A549 (cell line): ENCODE measurements around the gene PLA2G4F. TPM values are rescaled to one million over a fixed set of nuclear protein-coding genes. Genes with fewer than 3 reads are reported as not detected.
A peak's percentile ranks its signal among the peaks of the same experiment; 100 is the strongest.

Experiments used
- ATAC-seq, 2 experiments: fragments of 200-7000 bp in 1 of 2; fragments of >200 bp in 1 of 2; cut with Nextera tagmentation in 1 of 2; cut with Tn5 transposase in 1 of 2; 3 replicates each; pipeline versions ENCODE4 v1.8.0 to v1.9.1; 2018 to 2020; ENCODE audit warnings: mild to moderate bottlenecking in 1 of 2, moderate library complexity in 1 of 2
- CTCF ChIA-PET: fragments of 300-600 bp; sonication (Branson Sonifier 250); formaldehyde crosslinking; extraction: SDS; loops from one replicate; lab custom pipeline; 2021; ENCODE audit warnings: antibody characterized with exemption, inconsistent platforms; lab: Yijun Ruan, JAX
- POLR2A ChIA-PET: fragments of 350-600 bp; formaldehyde crosslinking; extraction: SDS; loops from one replicate; lab custom pipeline; 2021; ENCODE audit warnings: antibody characterized with exemption, inconsistent platforms; lab: Yijun Ruan, JAX
- DNase-seq, 2 experiments: peaks; one replicate each; pipeline versions ENCODE4 v3.0.0 to v3.0.0-alpha.2; 2011 to 2016; ENCODE audit warnings: low read depth in 1 of 2, low spot score in 1 of 2
- FAIRE-seq: peaks from 2 replicates; lab custom pipeline; 2011; peaks lifted over from hg19 to GRCh38; lab: Jason Lieb, UNC
- H3K27ac ChIP-seq, 2 experiments: fragments of >200 bp; sonication (Bioruptor Twin); formaldehyde crosslinking; 3 replicates each; pipeline ENCODE4 v1.5.1; 2016 to 2017
- H3K4me1 ChIP-seq: fragments of >200 bp; sonication (Bioruptor Twin); formaldehyde crosslinking; 3 replicates; pipeline ENCODE4 v1.6.1; 2016
- H3K4me2 ChIP-seq: fragments of >200 bp; sonication (Bioruptor Twin); formaldehyde crosslinking; 3 replicates; pipeline ENCODE4 v1.6.1; 2016
- H3K4me3 ChIP-seq: fragments of >200 bp; sonication (Bioruptor Twin); formaldehyde crosslinking; 3 replicates; pipeline ENCODE4 v1.5.1; 2016
- H3K9me3 ChIP-seq: fragments of >200 bp; sonication (Bioruptor Twin); formaldehyde crosslinking; 3 replicates; pipeline ENCODE4 v1.6.1; 2016
- CBX2 ChIP-seq: fragments of 200-600 bp; sonication (generic); IDR thresholded peaks from 2 replicates; pipeline ENCODE4 v1.6.1; 2016; ENCODE audit warnings: low read depth, mild to moderate bottlenecking, borderline replicate concordance
- CHD4 ChIP-seq: fragments of 200-600 bp; sonication (generic); IDR thresholded peaks from 2 replicates; pipeline ENCODE4 v1.6.1; 2016; ENCODE audit warnings: antibody characterized with exemption, mild to moderate bottlenecking, borderline replicate concordance
- EHMT2 ChIP-seq: fragments of 200-600 bp; sonication (generic); IDR thresholded peaks from 2 replicates; pipeline ENCODE4 v1.6.1; 2016; ENCODE audit warnings: antibody characterized with exemption, low read depth, mild to moderate bottlenecking, moderate library complexity
- FOSB ChIP-seq: fragments of 250-450 bp; sonication (Bioruptor Pico); IDR thresholded peaks from 2 replicates; pipeline ENCODE4 v1.5.0; 2020; ENCODE audit warnings: mild to moderate bottlenecking, moderate library complexity
- FOSL2 ChIP-seq, 2 experiments: fragments of 450-650 bp in 1 of 2; fragments of >200 bp in 1 of 2; sonication (Bioruptor Twin) in 1 of 2; formaldehyde crosslinking; IDR thresholded peaks; 2 replicates each; pipeline versions ENCODE4 v1.5.0 to v1.6.1; 2016 to 2020; ENCODE audit warnings: mild to moderate bottlenecking in 1 of 2, moderate library complexity in 1 of 2
- FOXS1 ChIP-seq: fragments of 250-450 bp; sonication (Bioruptor Pico); IDR thresholded peaks from 2 replicates; pipeline ENCODE4 v1.5.0; 2020; ENCODE audit warnings: mild to moderate bottlenecking, moderate library complexity
- GATA3 ChIP-seq: IDR thresholded peaks from 2 replicates; pipeline ENCODE4 v1.6.1; 2012; ENCODE audit warnings: borderline replicate concordance
- HEYL ChIP-seq: fragments of 250-450 bp; sonication (Bioruptor Pico); IDR thresholded peaks from 2 replicates; pipeline ENCODE4 v1.8.0; 2021; ENCODE audit warnings: mild to moderate bottlenecking, moderate library complexity
- HOXB13 ChIP-seq: fragments of 250-450 bp; sonication (Bioruptor Pico); IDR thresholded peaks from 2 replicates; pipeline ENCODE4 v1.5.0; 2020; ENCODE audit warnings: low read depth, mild to moderate bottlenecking, moderate library complexity
- JUN ChIP-seq, 2 experiments: fragments of >200 bp; sonication (Bioruptor Twin); formaldehyde crosslinking; IDR thresholded peaks; 2 replicates in 1 of 2; 3 replicates in 1 of 2; pipeline ENCODE4 v1.6.1; 2016 to 2017
- JUNB ChIP-seq: fragments of >200 bp; sonication (Bioruptor Twin); formaldehyde crosslinking; IDR thresholded peaks from 2 replicates; pipeline ENCODE4 v1.6.1; 2016
- KDM1A ChIP-seq: fragments of 200-600 bp; sonication (generic); IDR thresholded peaks from 2 replicates; pipeline ENCODE4 v1.6.1; 2016; ENCODE audit warnings: low read depth, mild to moderate bottlenecking
- KDM5A ChIP-seq: fragments of 200-600 bp; sonication (generic); IDR thresholded peaks from 2 replicates; pipeline ENCODE4 v1.6.1; 2016; ENCODE audit warnings: antibody characterized with exemption, mild to moderate bottlenecking
- MAFK ChIP-seq: fragments of 450-650 bp; IDR thresholded peaks from 2 replicates; pipeline ENCODE4 v1.6.1; 2014; ENCODE audit not compliant: partially characterized antibody
- NFE2L2 ChIP-seq: fragments of 150-350 bp; conservative IDR thresholded peaks from 2 replicates; pipeline ENCODE4 v1.6.1; 2014; ENCODE audit warnings: low read length
- NR3C1 ChIP-seq: fragments of >200 bp; sonication (Bioruptor Twin); formaldehyde crosslinking; IDR thresholded peaks from 3 replicates; pipeline ENCODE4 v1.6.1; 2017
- PHF8 ChIP-seq: fragments of 200-600 bp; sonication (generic); IDR thresholded peaks from 2 replicates; pipeline ENCODE4 v1.6.1; 2016; ENCODE audit warnings: low read depth, mild to moderate bottlenecking, antibody characterized with exemption, moderate library complexity, borderline replicate concordance
- POLR2A ChIP-seq: IDR thresholded peaks from 2 replicates; pipeline ENCODE4 v1.6.1; 2012; ENCODE audit warnings: mild to moderate bottlenecking, low read length
- RAD21 ChIP-seq, 2 experiments: fragments of >200 bp in 1 of 2; sonication (Bioruptor Twin) in 1 of 2; formaldehyde crosslinking in 1 of 2; IDR thresholded peaks in 1 of 2; conservative IDR thresholded peaks in 1 of 2; 2 replicates in 1 of 2; 3 replicates in 1 of 2; pipeline ENCODE4 v1.6.1; 2012 to 2018; ENCODE audit warnings: inconsistent platforms in 1 of 2
- RARB ChIP-seq: fragments of 250-450 bp; sonication (Bioruptor Pico); IDR thresholded peaks from 2 replicates; pipeline ENCODE4 v1.8.0; 2021; ENCODE audit warnings: mild to moderate bottlenecking, moderate library complexity
- RCOR1 ChIP-seq: fragments of 150-350 bp; IDR thresholded peaks from 2 replicates; pipeline ENCODE4 v1.6.1; 2014; ENCODE audit warnings: antibody characterized with exemption, low read length, low read depth
- SMC3 ChIP-seq: fragments of >200 bp; sonication (Bioruptor Twin); formaldehyde crosslinking; IDR thresholded peaks from 3 replicates; pipeline ENCODE4 v1.6.1; 2018; ENCODE audit warnings: inconsistent platforms
- SREBF2 ChIP-seq: fragments of 450-650 bp; IDR thresholded peaks from 2 replicates; pipeline ENCODE4 v1.6.1; 2014; ENCODE audit warnings: mild to moderate bottlenecking, moderate library complexity
- ZC3H11A ChIP-seq: fragments of 450-650 bp; IDR thresholded peaks from 2 replicates; pipeline ENCODE4 v1.6.1; 2014; ENCODE audit warnings: antibody characterized with exemption, mild to moderate bottlenecking
- WGBS: methylation state at CpG from one replicate; pipeline ENCODE4 v1.1.6; 2017; ENCODE audit errors: missing lambda C conversion rate; 5-methylcytosine and 5-hydroxymethylcytosine counted together
- polyA plus RNA-seq, 4 experiments: library from polyadenylated mRNA; depleted of rRNA in 3 of 4; stranded (reverse); fragments of >200 nt; fragmentation: RNase III in 1 of 4; extraction: RNeasy Plus Mini Kit Qiagen cat#74134 plus additional on column Dnase treatment in 1 of 4; gene quantifications; 2 replicates in 3 of 4; 3 replicates in 1 of 4; pipeline ENCODE4 v1.2.3, GENCODE V29; 2011 to 2017
- TF ChIP-seq, protein P1 (sequence below): fragments of >200 bp; sonication (Bioruptor Twin); formaldehyde crosslinking; IDR thresholded peaks from 3 replicates; pipeline ENCODE4 v1.5.1; 2016
- TF ChIP-seq, protein P2 (sequence below): fragments of 200-600 bp; sonication (generic); IDR thresholded peaks from 2 replicates; pipeline ENCODE4 v1.6.1; 2016; ENCODE audit warnings: antibody characterized with exemption, mild to moderate bottlenecking, moderate library complexity
- TF ChIP-seq, protein P3 (sequence below): fragments of 250-450 bp; sonication (Bioruptor Pico); IDR thresholded peaks from 2 replicates; pipeline ENCODE4 v1.5.0; 2021; ENCODE audit warnings: mild to moderate bottlenecking, moderate library complexity, borderline replicate concordance
- TF ChIP-seq, protein P4 (sequence below): IDR thresholded peaks from 2 replicates; pipeline ENCODE4 v1.6.1; 2012

Gene PLA2G4F
- polyA plus RNA-seq, 2 of the 4 experiments (the other 2 are of a cell fraction) = not detected

DNA sequence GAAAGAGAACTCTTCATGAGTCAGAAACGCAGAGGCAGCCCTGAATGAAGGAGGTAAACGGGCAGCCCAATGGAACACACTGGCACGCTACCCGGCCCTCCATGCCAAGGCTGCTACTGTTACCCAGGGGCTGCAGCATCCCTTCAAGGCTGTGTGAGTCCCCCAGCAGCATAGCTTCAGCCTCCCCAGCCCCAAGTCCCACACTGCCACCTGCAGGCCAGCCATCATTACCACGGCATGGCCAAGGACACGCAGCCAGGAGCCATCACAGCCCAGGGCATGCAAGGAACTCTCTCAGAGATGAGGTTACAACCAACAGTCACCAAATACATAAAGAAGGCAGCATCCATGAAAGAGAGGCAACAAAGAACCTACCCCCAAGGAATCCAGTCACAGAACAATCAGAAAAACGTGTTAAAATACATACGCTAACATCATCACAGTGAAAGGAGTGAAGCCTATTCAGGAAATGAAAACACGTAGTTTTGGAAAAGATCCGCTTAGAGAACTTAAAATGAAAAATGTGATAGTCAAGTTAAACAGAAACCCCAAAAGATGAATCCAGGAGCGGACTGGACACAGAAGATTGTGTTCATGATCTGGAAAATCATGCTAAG lies 22.4 kb downstream of the PLA2G4F start:
- POLR2A ChIA-PET = no interaction called here
- ATAC-seq = peak; percentile 77 to 91; a peak in 4 of 6 replicates
- H3K4me3 ChIP-seq = no peak overlapping the region
- DNase-seq = peak; percentile 41 to 54
- peak overlapping the region; percentile 26; the same call in 1 of the 3 replicates for H3K4me2 ChIP-seq
- no peak for FAIRE-seq
- H3K27ac ChIP-seq = no peak overlapping the region
- WGBS = 51% methylated on average over 9 of the region's 11 CpGs
- peaks cover 20% of the 10 kb centered on the region for H3K4me1 ChIP-seq
- H3K9me3 ChIP-seq = no peaks in the 10 kb centered on the region
- CTCF ChIA-PET = interaction anchor here (0.6 to 2.3 kb wide), 11 partner anchors 11 to 145 kb away, joined by 3 to 14 read pairs (median 4); no protein-coding TSS in a partner anchor
- TF ChIP-seq JUN (IDR thresholded peaks at IDR 0.05) = no peak
- no peak for TF ChIP-seq RARB (CRISPR knock-in tag)
- peak; percentile 55 to 65 for TF ChIP-seq RAD21 (conservative IDR thresholded peaks at IDR 0.05 in 1 of 2, IDR thresholded peaks at IDR 0.05 in 1 of 2)
- no peak for TF ChIP-seq KDM5A
- no peak for TF ChIP-seq MAFK
- no peak for TF ChIP-seq EHMT2
- no peak for TF ChIP-seq NFE2L2
- TF ChIP-seq, protein P1, sequence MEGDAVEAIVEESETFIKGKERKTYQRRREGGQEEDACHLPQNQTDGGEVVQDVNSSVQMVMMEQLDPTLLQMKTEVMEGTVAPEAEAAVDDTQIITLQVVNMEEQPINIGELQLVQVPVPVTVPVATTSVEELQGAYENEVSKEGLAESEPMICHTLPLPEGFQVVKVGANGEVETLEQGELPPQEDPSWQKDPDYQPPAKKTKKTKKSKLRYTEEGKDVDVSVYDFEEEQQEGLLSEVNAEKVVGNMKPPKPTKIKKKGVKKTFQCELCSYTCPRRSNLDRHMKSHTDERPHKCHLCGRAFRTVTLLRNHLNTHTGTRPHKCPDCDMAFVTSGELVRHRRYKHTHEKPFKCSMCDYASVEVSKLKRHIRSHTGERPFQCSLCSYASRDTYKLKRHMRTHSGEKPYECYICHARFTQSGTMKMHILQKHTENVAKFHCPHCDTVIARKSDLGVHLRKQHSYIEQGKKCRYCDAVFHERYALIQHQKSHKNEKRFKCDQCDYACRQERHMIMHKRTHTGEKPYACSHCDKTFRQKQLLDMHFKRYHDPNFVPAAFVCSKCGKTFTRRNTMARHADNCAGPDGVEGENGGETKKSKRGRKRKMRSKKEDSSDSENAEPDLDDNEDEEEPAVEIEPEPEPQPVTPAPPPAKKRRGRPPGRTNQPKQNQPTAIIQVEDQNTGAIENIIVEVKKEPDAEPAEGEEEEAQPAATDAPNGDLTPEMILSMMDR = peak; percentile 52
- no peak for TF ChIP-seq FOSL2 (IDR thresholded peaks at IDR 0.05)
- no peak for TF ChIP-seq FOSL2 (CRISPR knock-in tag; IDR thresholded peaks at IDR 0.05)
- TF ChIP-seq, protein P2, sequence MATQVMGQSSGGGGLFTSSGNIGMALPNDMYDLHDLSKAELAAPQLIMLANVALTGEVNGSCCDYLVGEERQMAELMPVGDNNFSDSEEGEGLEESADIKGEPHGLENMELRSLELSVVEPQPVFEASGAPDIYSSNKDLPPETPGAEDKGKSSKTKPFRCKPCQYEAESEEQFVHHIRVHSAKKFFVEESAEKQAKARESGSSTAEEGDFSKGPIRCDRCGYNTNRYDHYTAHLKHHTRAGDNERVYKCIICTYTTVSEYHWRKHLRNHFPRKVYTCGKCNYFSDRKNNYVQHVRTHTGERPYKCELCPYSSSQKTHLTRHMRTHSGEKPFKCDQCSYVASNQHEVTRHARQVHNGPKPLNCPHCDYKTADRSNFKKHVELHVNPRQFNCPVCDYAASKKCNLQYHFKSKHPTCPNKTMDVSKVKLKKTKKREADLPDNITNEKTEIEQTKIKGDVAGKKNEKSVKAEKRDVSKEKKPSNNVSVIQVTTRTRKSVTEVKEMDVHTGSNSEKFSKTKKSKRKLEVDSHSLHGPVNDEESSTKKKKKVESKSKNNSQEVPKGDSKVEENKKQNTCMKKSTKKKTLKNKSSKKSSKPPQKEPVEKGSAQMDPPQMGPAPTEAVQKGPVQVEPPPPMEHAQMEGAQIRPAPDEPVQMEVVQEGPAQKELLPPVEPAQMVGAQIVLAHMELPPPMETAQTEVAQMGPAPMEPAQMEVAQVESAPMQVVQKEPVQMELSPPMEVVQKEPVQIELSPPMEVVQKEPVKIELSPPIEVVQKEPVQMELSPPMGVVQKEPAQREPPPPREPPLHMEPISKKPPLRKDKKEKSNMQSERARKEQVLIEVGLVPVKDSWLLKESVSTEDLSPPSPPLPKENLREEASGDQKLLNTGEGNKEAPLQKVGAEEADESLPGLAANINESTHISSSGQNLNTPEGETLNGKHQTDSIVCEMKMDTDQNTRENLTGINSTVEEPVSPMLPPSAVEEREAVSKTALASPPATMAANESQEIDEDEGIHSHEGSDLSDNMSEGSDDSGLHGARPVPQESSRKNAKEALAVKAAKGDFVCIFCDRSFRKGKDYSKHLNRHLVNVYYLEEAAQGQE = no peak
- TF ChIP-seq SREBF2 = no peak
- no peak for TF ChIP-seq PHF8
- TF ChIP-seq SMC3 = peak; percentile 34; the same call in 1 of the 3 replicates
- TF ChIP-seq POLR2A = no peak
- TF ChIP-seq FOSB (CRISPR knock-in tag) = no peak

DNA sequence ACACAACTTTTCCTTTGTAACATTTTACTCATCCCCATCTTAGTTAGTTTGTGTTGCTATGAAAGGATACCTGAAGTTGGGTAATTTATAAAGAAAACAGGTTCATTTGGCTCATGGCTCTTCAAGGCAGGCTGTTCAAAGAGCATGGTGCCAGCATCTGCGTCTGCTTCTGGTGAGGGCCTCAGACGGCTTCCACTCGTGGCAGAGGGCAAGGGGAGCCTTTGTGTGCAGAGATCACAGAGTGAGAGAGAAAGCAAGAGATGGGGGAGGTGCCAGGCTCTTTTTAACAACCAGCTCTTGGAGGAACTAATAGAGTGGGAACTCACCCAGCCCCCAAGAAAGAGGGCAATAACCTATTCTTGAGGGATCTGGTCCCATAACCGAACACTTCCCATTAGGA lies 23.1 kb downstream of the PLA2G4F start:
- ATAC-seq (no peak), DNase-seq (no peak), FAIRE-seq (no peak)
- no peak overlapping the region for H3K27ac ChIP-seq
- H3K4me1 ChIP-seq = peaks cover 15% of the 10 kb centered on the region
- H3K4me3 ChIP-seq = no peak overlapping the region
- 89% methylated on average over 4 of the region's 4 CpGs for WGBS
- no peak overlapping the region for H3K4me2 ChIP-seq
- POLR2A ChIA-PET = no interaction called here
- no peaks in the 10 kb centered on the region for H3K9me3 ChIP-seq
- CTCF ChIA-PET = interaction anchor here (0.6 to 2.3 kb wide), 7 partner anchors 27 to 145 kb away, joined by 3 to 14 read pairs (median 4); no protein-coding TSS in a partner anchor
- TF ChIP-seq, protein P3, sequence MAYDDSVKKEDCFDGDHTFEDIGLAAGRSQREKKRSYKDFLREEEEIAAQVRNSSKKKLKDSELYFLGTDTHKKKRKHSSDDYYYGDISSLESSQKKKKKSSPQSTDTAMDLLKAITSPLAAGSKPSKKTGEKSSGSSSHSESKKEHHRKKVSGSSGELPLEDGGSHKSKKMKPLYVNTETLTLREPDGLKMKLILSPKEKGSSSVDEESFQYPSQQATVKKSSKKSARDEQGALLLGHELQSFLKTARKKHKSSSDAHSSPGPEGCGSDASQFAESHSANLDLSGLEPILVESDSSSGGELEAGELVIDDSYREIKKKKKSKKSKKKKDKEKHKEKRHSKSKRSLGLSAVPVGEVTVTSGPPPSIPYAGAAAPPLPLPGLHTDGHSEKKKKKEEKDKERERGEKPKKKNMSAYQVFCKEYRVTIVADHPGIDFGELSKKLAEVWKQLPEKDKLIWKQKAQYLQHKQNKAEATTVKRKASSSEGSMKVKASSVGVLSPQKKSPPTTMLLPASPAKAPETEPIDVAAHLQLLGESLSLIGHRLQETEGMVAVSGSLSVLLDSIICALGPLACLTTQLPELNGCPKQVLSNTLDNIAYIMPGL (CRISPR knock-in tag) = no peak
- TF ChIP-seq FOXS1 (CRISPR knock-in tag) (no peak), HOXB13 (no peak), NR3C1 (no peak), GATA3 (no peak), KDM1A (no peak), CBX2 (no peak), SREBF2 (no peak), KDM5A (no peak), RCOR1 (no peak), CHD4 (no peak), JUNB (no peak), MAFK (no peak), FOSB (CRISPR knock-in tag) (no peak), HEYL (no peak), RAD21 (conservative IDR thresholded peaks at IDR 0.05 in 1 of 2, IDR thresholded peaks at IDR 0.05 in 1 of 2) (no peak), ZC3H11A (no peak)
- TF ChIP-seq, protein P1 = no peak
- TF ChIP-seq, protein P4, sequence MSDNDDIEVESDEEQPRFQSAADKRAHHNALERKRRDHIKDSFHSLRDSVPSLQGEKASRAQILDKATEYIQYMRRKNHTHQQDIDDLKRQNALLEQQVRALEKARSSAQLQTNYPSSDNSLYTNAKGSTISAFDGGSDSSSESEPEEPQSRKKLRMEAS = no peak
